Fibroblast of mammary gland (primary cell): ENCODE results near the gene RECK.

Experiments used
- DNase-seq: peaks from one replicate; pipeline ENCODE4 v3.0.0-alpha.2; 2010; ENCODE audit warnings: low read depth
- H3K4me3 ChIP-seq: 2 replicates; pipeline ENCODE4 v1.5.1; 2011; ENCODE audit warnings: low read depth, mild to moderate bottlenecking, low read length, moderate library complexity; ENCODE audit not compliant: control insufficient read depth
- TF ChIP-seq, protein P1 (sequence below): conservative IDR thresholded peaks from 2 replicates; pipeline ENCODE4 v1.5.1; 2011; ENCODE audit warnings: low read depth, low read length, inconsistent platforms; ENCODE audit not compliant: control insufficient read depth, insufficient read depth

RECK gene

DNA sequence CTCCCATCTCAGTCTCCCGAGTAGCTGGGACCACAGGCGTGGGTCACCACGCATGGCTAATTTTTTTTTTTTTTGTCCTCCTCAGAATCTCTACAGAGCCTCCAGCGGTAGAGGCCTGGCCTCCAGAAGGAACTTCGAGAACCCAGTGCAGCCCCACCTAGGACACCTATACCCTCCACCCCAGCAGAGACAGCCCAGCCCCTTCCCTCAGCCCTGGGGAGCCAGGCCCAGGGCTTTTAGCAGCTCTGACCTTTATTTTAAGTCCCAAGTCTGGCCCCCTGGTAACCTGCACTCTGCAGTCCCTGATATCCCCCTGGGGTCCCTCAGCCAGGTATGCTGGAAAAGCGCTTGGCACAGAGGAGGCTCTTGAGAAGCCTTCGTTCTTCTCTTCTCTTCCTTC lies 105.0 kb downstream of the RECK start:
- TF ChIP-seq, protein P1, sequence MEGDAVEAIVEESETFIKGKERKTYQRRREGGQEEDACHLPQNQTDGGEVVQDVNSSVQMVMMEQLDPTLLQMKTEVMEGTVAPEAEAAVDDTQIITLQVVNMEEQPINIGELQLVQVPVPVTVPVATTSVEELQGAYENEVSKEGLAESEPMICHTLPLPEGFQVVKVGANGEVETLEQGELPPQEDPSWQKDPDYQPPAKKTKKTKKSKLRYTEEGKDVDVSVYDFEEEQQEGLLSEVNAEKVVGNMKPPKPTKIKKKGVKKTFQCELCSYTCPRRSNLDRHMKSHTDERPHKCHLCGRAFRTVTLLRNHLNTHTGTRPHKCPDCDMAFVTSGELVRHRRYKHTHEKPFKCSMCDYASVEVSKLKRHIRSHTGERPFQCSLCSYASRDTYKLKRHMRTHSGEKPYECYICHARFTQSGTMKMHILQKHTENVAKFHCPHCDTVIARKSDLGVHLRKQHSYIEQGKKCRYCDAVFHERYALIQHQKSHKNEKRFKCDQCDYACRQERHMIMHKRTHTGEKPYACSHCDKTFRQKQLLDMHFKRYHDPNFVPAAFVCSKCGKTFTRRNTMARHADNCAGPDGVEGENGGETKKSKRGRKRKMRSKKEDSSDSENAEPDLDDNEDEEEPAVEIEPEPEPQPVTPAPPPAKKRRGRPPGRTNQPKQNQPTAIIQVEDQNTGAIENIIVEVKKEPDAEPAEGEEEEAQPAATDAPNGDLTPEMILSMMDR: no peak
- DNase-seq: no peak
- no peak overlapping the region for H3K4me3 ChIP-seq

DNA sequence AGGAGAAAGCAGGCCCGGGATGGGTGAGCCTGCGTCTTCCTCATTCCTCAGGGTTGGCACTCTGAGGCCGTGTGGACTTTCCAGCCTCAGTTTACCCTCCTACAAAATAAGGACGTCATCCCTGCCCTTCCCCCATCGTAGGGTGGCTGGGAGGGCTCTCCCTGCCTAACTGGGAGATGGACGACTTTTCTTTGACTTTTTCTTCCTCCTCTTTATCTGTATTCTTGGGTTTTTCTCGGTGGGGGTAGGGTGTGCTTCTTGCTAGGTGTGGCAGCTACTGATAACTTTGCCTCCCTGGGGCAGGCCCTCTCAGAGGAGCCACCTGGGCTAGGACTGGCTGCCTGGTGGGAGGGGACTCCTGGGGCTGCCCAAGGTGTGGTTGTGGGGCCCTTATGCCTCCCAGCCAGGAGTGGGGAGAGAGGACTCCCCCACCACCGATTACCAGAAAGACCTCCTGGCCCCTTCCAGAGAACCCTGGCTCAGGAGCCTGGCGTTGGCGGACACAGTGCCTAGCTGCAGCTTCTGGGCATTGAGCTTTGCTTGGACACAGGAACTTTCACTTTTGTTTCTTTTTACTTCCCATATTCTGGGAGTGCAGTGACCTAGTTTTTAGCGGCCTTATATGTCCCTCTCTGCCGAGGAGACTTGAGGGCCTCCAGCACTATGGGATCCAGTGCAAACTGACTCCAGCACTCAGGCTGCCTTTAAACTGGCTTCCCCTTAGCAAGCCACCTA lies 106.0 kb downstream of the RECK start:
- TF ChIP-seq, protein P1: no peak
- DNase-seq: no peak
- no peak overlapping the region for H3K4me3 ChIP-seq

DNA sequence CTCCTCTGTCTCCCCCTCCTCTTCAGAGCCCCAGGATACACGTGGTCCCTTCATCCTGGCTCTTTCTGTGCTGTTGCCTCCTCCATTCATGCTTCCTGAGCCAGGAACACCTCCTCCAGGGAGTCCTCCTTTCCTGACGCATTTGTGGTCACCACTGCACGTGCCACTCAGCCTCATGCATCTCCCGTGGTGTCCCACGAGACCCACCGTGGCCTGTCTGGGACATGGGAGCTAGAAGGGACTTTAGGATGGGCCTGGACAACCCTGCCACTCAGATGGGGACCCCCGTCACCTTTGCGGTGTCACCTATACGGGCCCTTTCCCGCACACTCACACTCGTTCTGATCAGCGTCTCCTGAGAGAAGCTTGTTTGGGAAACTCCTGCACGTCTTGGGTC lies 106.5 kb downstream of the RECK start:
- TF ChIP-seq, protein P1: no peak
- H3K4me3 ChIP-seq: no peak overlapping the region
- DNase-seq: no peak

DNA sequence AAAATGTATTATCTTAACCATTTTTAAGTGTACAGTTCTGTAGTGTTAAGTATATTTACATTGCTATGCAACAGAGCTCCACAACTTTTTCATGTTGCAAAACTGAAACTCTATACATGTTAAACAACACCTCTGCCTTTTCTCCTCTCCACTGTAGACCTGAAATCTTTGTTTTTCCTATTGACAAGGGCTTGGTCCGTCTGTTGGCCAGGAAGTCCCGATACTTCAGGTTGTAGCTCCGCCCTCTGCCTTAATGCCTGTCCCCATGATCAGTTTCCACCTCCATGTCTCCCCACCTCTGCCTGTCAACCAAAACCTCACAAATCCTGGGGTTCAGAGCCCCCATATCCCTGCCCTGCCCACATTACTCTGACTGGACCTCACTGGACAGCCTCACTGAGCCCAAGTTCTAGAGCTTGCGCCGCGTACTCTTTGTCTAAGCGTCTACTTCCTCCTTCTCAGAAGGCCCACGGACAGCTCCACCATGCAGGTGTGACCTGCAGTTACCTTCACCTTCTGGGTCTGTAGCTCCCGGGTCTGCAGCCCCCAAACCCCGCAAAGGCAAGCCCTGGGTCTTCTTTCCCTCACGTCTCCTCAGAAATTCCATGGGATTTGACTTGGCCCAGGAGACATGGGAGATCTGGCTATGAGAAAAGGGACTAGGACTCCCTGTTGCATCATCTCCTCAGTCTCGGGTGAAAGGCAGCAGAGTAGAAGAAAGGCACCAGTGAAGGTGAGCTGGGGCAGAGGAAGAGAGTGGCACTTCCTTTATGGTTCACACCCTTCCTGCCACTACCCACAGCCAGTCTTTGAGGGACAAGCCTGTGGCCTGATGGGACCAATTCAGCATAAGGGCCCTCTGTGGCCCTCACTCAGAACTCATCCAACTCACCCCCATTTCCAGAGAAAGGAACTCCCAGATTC lies 107.9 kb downstream of the RECK start:
- TF ChIP-seq, protein P1: no peak
- DNase-seq: no peak
- no peak overlapping the region for H3K4me3 ChIP-seq

DNA sequence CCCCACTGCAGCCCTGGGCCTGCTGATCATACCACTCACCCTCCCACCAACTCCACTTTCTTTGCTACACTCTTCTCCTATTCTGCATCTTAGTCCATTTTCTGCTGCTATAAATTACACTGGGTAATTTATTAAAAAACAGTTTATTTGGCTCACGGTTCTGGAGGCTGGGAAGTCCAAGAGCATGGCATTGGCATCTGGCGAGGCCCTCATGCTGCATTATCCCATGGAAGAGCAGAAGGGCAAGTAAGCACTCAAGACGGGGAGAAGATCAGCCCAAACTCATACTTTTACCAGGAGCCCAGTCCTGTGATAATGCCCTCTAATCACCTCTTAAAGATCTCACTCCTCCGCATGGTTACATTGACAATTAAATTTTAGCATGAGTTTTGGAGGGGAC lies 109.3 kb downstream of the RECK start:
- no peak for DNase-seq
- no peak overlapping the region for H3K4me3 ChIP-seq
- TF ChIP-seq, protein P1: no peak

DNA sequence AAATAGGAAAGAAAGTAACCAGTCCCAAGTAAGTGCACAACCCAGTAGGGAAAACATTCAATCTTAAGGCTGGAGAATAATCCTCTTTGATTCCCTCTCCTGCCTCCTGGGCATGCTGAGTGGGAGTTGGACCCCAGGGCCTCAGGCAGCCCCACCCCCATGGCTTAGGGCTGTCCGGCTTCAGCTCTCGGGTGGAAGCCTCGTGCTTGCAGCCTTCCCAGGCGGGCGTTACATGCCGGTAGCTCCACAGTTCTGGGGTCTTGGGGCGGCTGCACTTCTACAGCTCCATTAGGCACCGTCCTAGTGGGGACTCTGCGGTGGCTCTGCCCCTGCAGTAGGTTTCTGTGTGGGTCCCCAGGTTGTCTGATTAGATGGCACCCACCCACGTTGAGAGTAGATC lies 109.9 kb downstream of the RECK start:
- TF ChIP-seq, protein P1: no peak
- no peak overlapping the region for H3K4me3 ChIP-seq
- no peak for DNase-seq
